ENCODE data around the gene DNAAF1.

GRCh38 chr16:84104231-84104630 lies 40.9 kb upstream of the DNAAF1 start:
- TF ChIP-seq ZNF76 (tag by site-specific recombination; IDR thresholded peaks at IDR 0.05; ENCODE audit: borderline replicate concordance, low read depth) (no peak), CTCF (tag by site-specific recombination; IDR thresholded peaks at IDR 0.05) (no peak), ZBTB26 (tag by site-specific recombination; optimal IDR thresholded peaks at IDR 0.05) (no peak), ATF2 (tag by site-specific recombination; IDR thresholded peaks at IDR 0.05; ENCODE audit: low read depth) (no peak), ZNF132 (tag by site-specific recombination; IDR thresholded peaks at IDR 0.05; ENCODE audit: borderline replicate concordance) (no peak), ZNF623 (tag by site-specific recombination; IDR thresholded peaks at IDR 0.05) (no peak), ZBTB7A (tag by site-specific recombination; IDR thresholded peaks at IDR 0.05; ENCODE audit: low read depth) (no peak), ZSCAN18 (tag by site-specific recombination; IDR thresholded peaks at IDR 0.05) (no peak), KLF16 (tag by site-specific recombination; IDR thresholded peaks at IDR 0.05) (no peak)
